Endodermal cell (in vitro differentiated cells): ENCODE measurements around the gene ILRUN. TPM values are rescaled to one million over a fixed set of nuclear protein-coding genes. Genes with fewer than 3 reads are reported as not detected.
A peak's percentile ranks its signal among the peaks of the same experiment; 100 is the strongest.
"Not testable (repeated sequence)": the region's sequence is repeated elsewhere in the genome, so short reads cannot be mapped to it uniquely, and the experiment has no call there.

Source experiments
- DNase-seq: peaks from one replicate; pipeline ENCODE4 v3.0.0-alpha.2; 2017
- H3K27ac ChIP-seq: 2 replicates; pipeline ENCODE4 v1.5.1; 2013; ENCODE audit warnings: mild to moderate bottlenecking, low read depth, low read length, moderate library complexity
- H3K27me3 ChIP-seq: 2 replicates; pipeline ENCODE4 v1.6.1; 2013; ENCODE audit warnings: mild to moderate bottlenecking, low read length, moderate library complexity; ENCODE audit not compliant: insufficient read depth, control insufficient read depth, poor library complexity, severe bottlenecking
- H3K36me3 ChIP-seq: 2 replicates; pipeline ENCODE4 v1.7.0; 2013; ENCODE audit warnings: mild to moderate bottlenecking, low read length, moderate library complexity; ENCODE audit not compliant: control insufficient read depth, insufficient read depth
- H3K4me1 ChIP-seq: one replicate; pipeline ENCODE4 v1.7.0; 2013; ENCODE audit warnings: low read length; ENCODE audit not compliant: control insufficient read depth, insufficient read depth
- H3K4me3 ChIP-seq: 2 replicates; pipeline ENCODE4 v1.5.1; 2013; ENCODE audit warnings: mild to moderate bottlenecking, low read length, moderate library complexity
- H3K9ac ChIP-seq: 2 replicates; pipeline ENCODE4 v1.6.1; 2013; ENCODE audit warnings: mild to moderate bottlenecking, low read length, moderate library complexity; ENCODE audit not compliant: poor library complexity, severe bottlenecking; ENCODE audit errors: extremely low read depth
- H3K9me3 ChIP-seq: 2 replicates; pipeline ENCODE4 v1.6.1; 2013; ENCODE audit warnings: mild to moderate bottlenecking, low read length, moderate library complexity; ENCODE audit not compliant: control insufficient read depth
- H3K27ac Mint-ChIP-seq: 2 replicates; pipeline ENCODE4 v1.8.0; 2020; ENCODE audit warnings: mixed read lengths
- H3K27me3 Mint-ChIP-seq: 2 replicates; pipeline ENCODE4 v1.8.0; 2021; ENCODE audit warnings: mild to moderate bottlenecking, mixed read lengths; ENCODE audit not compliant: insufficient read depth
- H3K36me3 Mint-ChIP-seq: 2 replicates; pipeline ENCODE4 v1.8.0; 2020; ENCODE audit warnings: low read depth, mixed read lengths
- H3K4me1 Mint-ChIP-seq: 2 replicates; pipeline ENCODE4 v1.8.0; 2020; ENCODE audit warnings: mixed read lengths
- H3K4me3 Mint-ChIP-seq: 2 replicates; pipeline ENCODE4 v1.8.0; 2020; ENCODE audit warnings: mild to moderate bottlenecking, moderate library complexity, mixed read lengths
- H3K9me3 Mint-ChIP-seq: 2 replicates; pipeline ENCODE4 v1.8.0; 2020; ENCODE audit warnings: mild to moderate bottlenecking, mixed read lengths
- WGBS, 2 experiments: methylation state at CpG; one replicate each; pipeline versions ENCODE4 v1.1.5 to v1.1.7; 2013; ENCODE audit warnings: missing lambda C conversion rate in 2 of 2, mixed read lengths in 1 of 2; ENCODE audit not compliant: insufficient coverage in 1 of 2, insufficient read length in 1 of 2; 5-methylcytosine and 5-hydroxymethylcytosine counted together
- total RNA-seq, 2 donors: library from RNA; stranded (reverse); fragmentation: NEBNext Ultra II Directional in 1 of 2; extraction: Animal tissue kit (Norgen Biotek cat#: 25700) in 1 of 2; gene quantifications; 2 replicates in 1 of 2; 3 replicates in 1 of 2; pipeline ENCODE4 v1.2.1, GENCODE V29; 2021
- TF ChIP-seq, protein P1 (sequence below): fragments of 200-600 bp; sonication (generic); conservative IDR thresholded peaks from 2 replicates; pipeline ENCODE4 v1.5.0; 2021; ENCODE audit warnings: antibody characterized with exemption, mild to moderate bottlenecking

The ILRUN gene
- total RNA-seq, 2 donors from 2014 or later, result 73.0 to 90.5 TPM

- Mint-ChIP-seq H3K36me3 (peaks cover 13% of the 10 kb centered on the region), H3K4me3 (no peak overlapping the region), H3K27ac (peak overlapping the region; percentile 83), H3K4me1 (peaks cover 21% of the 10 kb centered on the region), H3K9me3 (no peaks in the 10 kb centered on the region), H3K27me3 (no peaks in the 10 kb centered on the region)
- 75 to 79% methylated on average over 2 of the region's 2 CpGs for WGBS, 2 experiments
- Histone ChIP-seq H3K4me1 (peaks cover 8% of the 10 kb centered on the region), H3K27ac (peak overlapping the region; percentile 9), H3K27me3 (no peaks in the 10 kb centered on the region), H3K9ac (no peak overlapping the region), H3K36me3 (peaks cover 11% of the 10 kb centered on the region), H3K9me3 (no peaks in the 10 kb centered on the region), H3K4me3 (no peak overlapping the region)
- TF ChIP-seq, protein P1, sequence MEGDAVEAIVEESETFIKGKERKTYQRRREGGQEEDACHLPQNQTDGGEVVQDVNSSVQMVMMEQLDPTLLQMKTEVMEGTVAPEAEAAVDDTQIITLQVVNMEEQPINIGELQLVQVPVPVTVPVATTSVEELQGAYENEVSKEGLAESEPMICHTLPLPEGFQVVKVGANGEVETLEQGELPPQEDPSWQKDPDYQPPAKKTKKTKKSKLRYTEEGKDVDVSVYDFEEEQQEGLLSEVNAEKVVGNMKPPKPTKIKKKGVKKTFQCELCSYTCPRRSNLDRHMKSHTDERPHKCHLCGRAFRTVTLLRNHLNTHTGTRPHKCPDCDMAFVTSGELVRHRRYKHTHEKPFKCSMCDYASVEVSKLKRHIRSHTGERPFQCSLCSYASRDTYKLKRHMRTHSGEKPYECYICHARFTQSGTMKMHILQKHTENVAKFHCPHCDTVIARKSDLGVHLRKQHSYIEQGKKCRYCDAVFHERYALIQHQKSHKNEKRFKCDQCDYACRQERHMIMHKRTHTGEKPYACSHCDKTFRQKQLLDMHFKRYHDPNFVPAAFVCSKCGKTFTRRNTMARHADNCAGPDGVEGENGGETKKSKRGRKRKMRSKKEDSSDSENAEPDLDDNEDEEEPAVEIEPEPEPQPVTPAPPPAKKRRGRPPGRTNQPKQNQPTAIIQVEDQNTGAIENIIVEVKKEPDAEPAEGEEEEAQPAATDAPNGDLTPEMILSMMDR, result no peak
- DNase-seq, result no peak
These were observed 39.1 kb downstream of the ILRUN start for GRCh38 chr6:34657307-34657978.

GRCh38 chr6:34657037-34657306, 39.6 kb downstream of the ILRUN start:
- peaks cover 21% of the 10 kb centered on the region for H3K4me1 Mint-ChIP-seq
- H3K27me3 Mint-ChIP-seq, result no peaks in the 10 kb centered on the region
- H3K27me3 ChIP-seq, result no peaks in the 10 kb centered on the region
- no peak overlapping the region for H3K4me3 Mint-ChIP-seq
- peaks cover 15% of the 10 kb centered on the region for H3K36me3 ChIP-seq
- H3K4me3 ChIP-seq, result no peak overlapping the region
- peaks cover 8% of the 10 kb centered on the region for H3K4me1 ChIP-seq
- TF ChIP-seq, protein P1, result no peak
- no peak overlapping the region for H3K9ac ChIP-seq
- no peaks in the 10 kb centered on the region for H3K9me3 Mint-ChIP-seq
- no peaks in the 10 kb centered on the region for H3K9me3 ChIP-seq
- no peak for DNase-seq
- peak overlapping the region; percentile 9 for H3K27ac ChIP-seq
- H3K36me3 Mint-ChIP-seq, result peaks cover 12% of the 10 kb centered on the region
- 82 to 83% methylated on average over 1 of the region's 1 CpG for WGBS, 2 experiments
- H3K27ac Mint-ChIP-seq, result peak overlapping the region; percentile 83

DNA sequence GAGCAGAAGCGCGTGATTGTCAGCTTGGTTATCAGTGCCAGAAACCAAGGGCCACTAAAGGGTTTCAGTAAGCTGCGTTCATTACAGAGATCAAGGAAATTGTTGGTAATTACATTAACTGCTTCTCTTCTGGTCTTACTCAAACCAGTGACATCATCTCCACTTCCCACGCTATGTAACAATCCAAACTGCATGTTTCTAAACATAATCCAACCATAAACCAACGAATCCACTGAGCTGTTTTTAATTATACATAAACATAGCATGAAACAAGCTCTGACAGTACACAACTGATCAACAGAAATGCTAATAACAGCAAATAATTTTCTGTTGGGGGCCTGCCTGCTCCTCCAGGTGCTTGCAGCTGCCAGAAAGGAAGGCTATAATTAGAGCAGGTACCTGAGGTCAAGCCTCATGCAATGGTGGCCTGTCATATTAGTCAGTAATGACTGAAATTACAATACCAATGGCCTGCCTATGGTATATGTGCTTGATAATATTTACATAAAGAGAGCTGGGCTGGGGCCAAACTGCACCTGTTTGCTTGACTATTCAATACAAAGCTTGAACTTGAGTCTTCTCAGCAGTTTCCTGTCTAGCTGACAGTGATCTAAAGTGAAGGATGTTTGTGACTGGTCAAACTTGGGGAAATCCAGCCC, 40.1 kb downstream of the ILRUN start:
- Mint-ChIP-seq H3K27ac (peak overlapping the region; percentile 83), H3K27me3 (no peaks in the 10 kb centered on the region), H3K4me1 (peaks cover 21% of the 10 kb centered on the region), H3K9me3 (no peaks in the 10 kb centered on the region), H3K36me3 (peaks cover 12% of the 10 kb centered on the region), H3K4me3 (no peak overlapping the region)
- peaks cover 8% of the 10 kb centered on the region for H3K4me1 ChIP-seq
- no peaks in the 10 kb centered on the region for H3K9me3 ChIP-seq
- peaks cover 17% of the 10 kb centered on the region for H3K36me3 ChIP-seq
- H3K27ac ChIP-seq, result no peak overlapping the region
- 87 to 100% methylated on average over 5 of the region's 5 CpGs for WGBS, 2 experiments
- no peak overlapping the region for H3K4me3 ChIP-seq
- TF ChIP-seq, protein P1, result no peak
- no peak overlapping the region for H3K9ac ChIP-seq
- no peak for DNase-seq
- no peaks in the 10 kb centered on the region for H3K27me3 ChIP-seq

- not testable (repeated sequence) for H3K27ac ChIP-seq, H3K4me3 ChIP-seq, DNase-seq, H3K9ac ChIP-seq, H3K9me3 ChIP-seq, H3K4me3 Mint-ChIP-seq, H3K27ac Mint-ChIP-seq, H3K9me3 Mint-ChIP-seq, H3K27me3 ChIP-seq, H3K4me1 ChIP-seq, H3K27me3 Mint-ChIP-seq
- H3K36me3 ChIP-seq, result peaks cover 17% of the 10 kb centered on the region
- Mint-ChIP-seq H3K4me1 (peaks cover 27% of the 10 kb centered on the region), H3K36me3 (peaks cover 12% of the 10 kb centered on the region)
- 93 to 97% methylated on average over 9 to 10 of the region's 11 CpGs for WGBS, 2 experiments
These were observed 40.6 kb downstream of the ILRUN start for GRCh38 chr6:34655876-34656377.
